ENCODE measurements around the gene BIN1. TPM values are rescaled to one million over a fixed set of nuclear protein-coding genes. Genes with fewer than 3 reads are reported as not detected.

BIN1 gene
- polyA plus RNA-seq, 1 donor from 2014 or later: 61.9 TPM

GRCh38 chr2:127080938-127081755 is 25.8 kb downstream of the BIN1 start:
- H3K27ac ChIP-seq (ENCODE audit: low read length): no peak overlapping the region
- H3K4me2 ChIP-seq (ENCODE audit: low read length): no peak overlapping the region
- H3K27me3 ChIP-seq (ENCODE audit: insufficient read depth, low read depth, low read length): no peaks in the 10 kb centered on the region
- no peak for TF ChIP-seq POLR2AphosphoS5 (IDR thresholded peaks at IDR 0.05)
- TF ChIP-seq TAF1 (IDR thresholded peaks at IDR 0.05; ENCODE audit: low read depth): no peak
- no peak for TF ChIP-seq EP300 (conservative IDR thresholded peaks at IDR 0.05; ENCODE audit: poor library complexity, severe bottlenecking)
- no peak for TF ChIP-seq RAD21 (conservative IDR thresholded peaks at IDR 0.05)
- TF ChIP-seq EZH2 (IDR thresholded peaks at IDR 0.05; ENCODE audit: borderline replicate concordance, insufficient read depth, low read length, poor library complexity, severe bottlenecking): no peak
- TF ChIP-seq CTCF (IDR thresholded peaks at IDR 0.05; ENCODE audit: poor library complexity, severe bottlenecking): no peak
- no peak for TF ChIP-seq SMC3 (conservative IDR thresholded peaks at IDR 0.05; ENCODE audit: poor library complexity)
- TF ChIP-seq, protein P1, sequence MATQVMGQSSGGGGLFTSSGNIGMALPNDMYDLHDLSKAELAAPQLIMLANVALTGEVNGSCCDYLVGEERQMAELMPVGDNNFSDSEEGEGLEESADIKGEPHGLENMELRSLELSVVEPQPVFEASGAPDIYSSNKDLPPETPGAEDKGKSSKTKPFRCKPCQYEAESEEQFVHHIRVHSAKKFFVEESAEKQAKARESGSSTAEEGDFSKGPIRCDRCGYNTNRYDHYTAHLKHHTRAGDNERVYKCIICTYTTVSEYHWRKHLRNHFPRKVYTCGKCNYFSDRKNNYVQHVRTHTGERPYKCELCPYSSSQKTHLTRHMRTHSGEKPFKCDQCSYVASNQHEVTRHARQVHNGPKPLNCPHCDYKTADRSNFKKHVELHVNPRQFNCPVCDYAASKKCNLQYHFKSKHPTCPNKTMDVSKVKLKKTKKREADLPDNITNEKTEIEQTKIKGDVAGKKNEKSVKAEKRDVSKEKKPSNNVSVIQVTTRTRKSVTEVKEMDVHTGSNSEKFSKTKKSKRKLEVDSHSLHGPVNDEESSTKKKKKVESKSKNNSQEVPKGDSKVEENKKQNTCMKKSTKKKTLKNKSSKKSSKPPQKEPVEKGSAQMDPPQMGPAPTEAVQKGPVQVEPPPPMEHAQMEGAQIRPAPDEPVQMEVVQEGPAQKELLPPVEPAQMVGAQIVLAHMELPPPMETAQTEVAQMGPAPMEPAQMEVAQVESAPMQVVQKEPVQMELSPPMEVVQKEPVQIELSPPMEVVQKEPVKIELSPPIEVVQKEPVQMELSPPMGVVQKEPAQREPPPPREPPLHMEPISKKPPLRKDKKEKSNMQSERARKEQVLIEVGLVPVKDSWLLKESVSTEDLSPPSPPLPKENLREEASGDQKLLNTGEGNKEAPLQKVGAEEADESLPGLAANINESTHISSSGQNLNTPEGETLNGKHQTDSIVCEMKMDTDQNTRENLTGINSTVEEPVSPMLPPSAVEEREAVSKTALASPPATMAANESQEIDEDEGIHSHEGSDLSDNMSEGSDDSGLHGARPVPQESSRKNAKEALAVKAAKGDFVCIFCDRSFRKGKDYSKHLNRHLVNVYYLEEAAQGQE (IDR thresholded peaks at IDR 0.05; ENCODE audit: borderline replicate concordance): no peak
- no peak for TF ChIP-seq MXI1 (conservative IDR thresholded peaks at IDR 0.05; ENCODE audit: poor library complexity, severe bottlenecking)
- H2AFZ ChIP-seq (ENCODE audit: low read depth, low read length): no peak overlapping the region
- H3F3A ChIP-seq (ENCODE audit: insufficient read depth, low read length, poor library complexity, severe bottlenecking): no peaks in the 10 kb centered on the region
- no peak overlapping the region for H3K4me3 ChIP-seq (ENCODE audit: low read length)
- no peaks in the 10 kb centered on the region for H3K79me2 ChIP-seq (replicated peaks; ENCODE audit: insufficient read depth, low read length)
- H3K9me2 ChIP-seq (ENCODE audit: insufficient read depth, low read length): no peaks in the 10 kb centered on the region
- no peaks in the 10 kb centered on the region for H3K9me3 ChIP-seq (ENCODE audit: low read length)
- H4K20me1 ChIP-seq (ENCODE audit: insufficient read depth): no peaks in the 10 kb centered on the region
- H3K9ac ChIP-seq (ENCODE audit: low read length): no peak overlapping the region
- no peaks in the 10 kb centered on the region for H3K36me3 ChIP-seq (ENCODE audit: insufficient read depth, low read length)

GRCh38 chr2:127080226-127080937 is 26.6 kb downstream of the BIN1 start:
- Histone ChIP-seq H3K9me3 (ENCODE audit: low read length) (no peaks in the 10 kb centered on the region), H3K9ac (ENCODE audit: low read length) (no peak overlapping the region), H3K27ac (ENCODE audit: low read length) (no peak overlapping the region), H3K79me2 (replicated peaks; ENCODE audit: insufficient read depth, low read length) (no peaks in the 10 kb centered on the region), H3F3A (ENCODE audit: insufficient read depth, low read length, poor library complexity, severe bottlenecking) (no peaks in the 10 kb centered on the region), H4K20me1 (ENCODE audit: insufficient read depth) (no peaks in the 10 kb centered on the region), H3K4me2 (ENCODE audit: low read length) (no peak overlapping the region), H3K27me3 (ENCODE audit: insufficient read depth, low read depth, low read length) (no peaks in the 10 kb centered on the region), H3K36me3 (ENCODE audit: insufficient read depth, low read length) (no peaks in the 10 kb centered on the region), H3K4me3 (ENCODE audit: low read length) (no peak overlapping the region), H3K9me2 (ENCODE audit: insufficient read depth, low read length) (no peaks in the 10 kb centered on the region), H2AFZ (ENCODE audit: low read depth, low read length) (no peak overlapping the region)
- no peak for TF ChIP-seq RAD21 (conservative IDR thresholded peaks at IDR 0.05)
- TF ChIP-seq EZH2 (IDR thresholded peaks at IDR 0.05; ENCODE audit: borderline replicate concordance, insufficient read depth, low read length, poor library complexity, severe bottlenecking): no peak
- no peak for TF ChIP-seq EP300 (conservative IDR thresholded peaks at IDR 0.05; ENCODE audit: poor library complexity, severe bottlenecking)
